ENCODE data around the gene KRTAP4-8.
A peak's percentile ranks its signal among the peaks of the same experiment; 100 is the strongest.
"Not testable (repeated sequence)": the region's sequence is repeated elsewhere in the genome, so short reads cannot be mapped to it uniquely, and the experiment has no call there.

KRTAP4-8 gene

DNA sequence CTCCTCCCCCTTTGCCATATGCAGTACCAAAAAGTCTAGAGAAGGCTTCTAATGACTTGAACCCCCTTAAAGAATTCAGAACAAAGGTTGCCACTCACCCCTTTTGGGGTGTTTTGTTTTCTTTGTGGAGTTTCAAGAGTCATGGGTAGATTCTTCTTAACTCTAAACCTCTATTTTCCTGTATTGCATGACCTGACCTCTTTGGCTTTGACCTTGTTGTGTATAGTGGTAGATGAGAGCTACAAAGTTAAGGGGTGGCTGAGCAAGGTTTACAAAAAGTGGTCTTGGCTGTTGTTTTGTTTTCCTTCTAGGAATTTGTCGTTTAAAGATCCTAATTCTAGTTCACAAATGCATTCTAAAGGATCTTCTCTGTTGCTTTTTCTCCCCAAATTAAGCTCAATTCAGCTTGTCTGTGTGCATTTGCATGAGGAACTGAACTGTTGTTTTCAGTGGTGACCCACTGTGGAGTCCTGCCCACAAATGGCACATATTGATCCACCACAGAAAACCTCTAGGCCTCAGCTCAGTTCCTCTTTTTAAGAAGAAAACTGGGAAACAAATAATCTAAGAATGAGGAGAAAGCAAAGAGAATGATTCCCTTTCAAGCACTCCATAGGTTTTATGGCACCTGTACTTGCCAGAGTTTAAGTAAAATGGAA lies 10.9 kb upstream of the KRTAP4-8 start:
- DNase-seq (ENCODE audit: low spot score), result not testable (repeated sequence)

DNA sequence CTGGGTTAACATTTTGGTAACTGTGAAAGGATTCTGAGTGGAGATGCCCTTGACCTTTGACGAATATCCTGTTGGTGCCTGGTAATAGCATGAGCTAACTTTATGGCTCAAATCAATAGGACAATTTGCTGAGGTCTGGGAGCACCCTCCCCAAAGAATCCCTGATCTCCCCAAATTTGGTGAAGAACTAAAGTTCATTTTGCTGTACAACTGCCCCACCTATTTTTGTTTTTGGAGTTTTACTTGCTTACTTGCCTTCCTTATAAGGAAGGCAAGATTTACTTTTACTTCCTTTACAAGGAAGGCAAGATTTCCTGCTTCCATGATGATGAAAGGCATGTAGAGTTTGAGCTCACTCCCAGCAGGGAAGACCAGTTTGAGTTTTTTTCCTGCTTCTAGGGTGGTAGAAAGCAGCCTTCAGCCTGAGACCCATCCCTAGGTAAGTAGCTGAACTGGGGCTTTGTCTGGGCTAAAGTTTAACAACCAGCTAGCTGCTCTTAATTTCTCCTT lies 10.1 kb upstream of the KRTAP4-8 start:
- peak; percentile 41 for DNase-seq (ENCODE audit: low spot score)

DNA sequence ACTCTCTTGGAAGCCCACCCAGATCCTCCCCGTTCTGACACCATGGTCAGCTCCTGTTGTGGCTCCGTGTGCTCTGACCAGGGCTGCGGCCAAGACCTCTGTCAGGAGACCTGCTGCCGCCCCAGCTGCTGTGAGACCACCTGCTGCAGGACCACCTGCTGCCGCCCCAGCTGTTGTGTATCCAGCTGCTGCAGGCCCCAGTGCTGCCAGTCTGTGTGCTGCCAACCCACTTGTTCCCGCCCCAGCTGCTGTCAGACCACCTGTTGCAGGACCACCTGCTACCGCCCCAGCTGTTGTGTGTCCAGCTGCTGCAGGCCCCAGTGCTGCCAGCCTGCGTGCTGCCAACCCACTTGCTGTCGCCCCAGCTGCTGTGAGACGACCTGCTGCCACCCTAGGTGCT lies 7.4 kb upstream of the KRTAP4-8 start, which contains the start of gene KRTAP4-9:
Gene KRTAP4-9 (plus strand): TSS at position 43 of the 400 bp plus-strand sequence. CDS start 0 bp downstream, at position 43.
- not testable (repeated sequence) for DNase-seq (ENCODE audit: low spot score)

DNA sequence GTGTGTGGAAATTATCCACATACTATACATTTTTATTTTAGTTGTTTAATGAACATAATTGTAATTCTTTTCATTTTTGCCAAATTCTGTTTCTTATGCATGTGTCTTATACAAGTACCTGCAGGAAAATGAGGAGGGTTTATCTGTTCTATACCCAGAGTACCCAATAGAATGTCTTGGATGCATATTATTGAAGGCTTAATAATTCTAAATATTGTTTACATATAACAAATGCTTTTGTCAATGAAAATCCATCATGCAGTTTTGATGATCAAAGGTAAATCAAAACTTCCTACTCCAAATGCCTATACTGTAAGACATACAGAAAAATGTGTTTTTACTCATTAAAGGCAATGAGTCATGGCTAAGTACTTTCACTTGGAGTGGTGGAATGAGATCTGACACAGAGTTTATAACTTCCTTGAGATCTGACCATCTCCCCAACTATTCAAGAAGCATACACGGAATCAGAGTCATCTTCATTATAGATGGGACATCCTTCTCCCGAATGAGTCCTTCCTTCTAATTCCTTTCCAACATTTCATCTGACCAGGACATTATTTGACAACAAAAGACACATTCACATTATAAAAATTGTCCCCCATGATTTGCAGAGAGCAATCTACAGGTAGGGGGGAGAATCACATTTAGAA lies 6.6 kb upstream of the KRTAP4-8 start:
- peak; percentile 79 for DNase-seq (ENCODE audit: low spot score)

DNA sequence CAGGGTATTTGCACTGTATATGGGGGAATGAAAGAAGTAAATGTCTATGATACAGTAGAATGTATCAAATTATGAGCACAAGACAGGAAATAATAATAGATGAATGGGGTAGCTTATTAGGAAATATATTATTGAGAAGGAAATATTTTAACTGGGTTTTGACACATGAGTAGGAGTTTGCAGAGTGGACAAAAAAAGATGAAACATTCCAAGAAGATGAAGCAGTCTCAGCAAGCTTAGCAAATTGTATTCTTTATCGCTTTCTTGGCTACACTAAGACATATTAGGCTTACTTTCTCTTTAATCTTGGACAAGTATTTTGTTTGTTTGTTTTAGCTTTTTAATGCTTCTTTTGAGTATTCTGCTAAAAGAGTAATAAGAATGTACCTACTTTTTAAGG lies 6.0 kb upstream of the KRTAP4-8 start:
- DNase-seq (ENCODE audit: low spot score), result no peak

DNA sequence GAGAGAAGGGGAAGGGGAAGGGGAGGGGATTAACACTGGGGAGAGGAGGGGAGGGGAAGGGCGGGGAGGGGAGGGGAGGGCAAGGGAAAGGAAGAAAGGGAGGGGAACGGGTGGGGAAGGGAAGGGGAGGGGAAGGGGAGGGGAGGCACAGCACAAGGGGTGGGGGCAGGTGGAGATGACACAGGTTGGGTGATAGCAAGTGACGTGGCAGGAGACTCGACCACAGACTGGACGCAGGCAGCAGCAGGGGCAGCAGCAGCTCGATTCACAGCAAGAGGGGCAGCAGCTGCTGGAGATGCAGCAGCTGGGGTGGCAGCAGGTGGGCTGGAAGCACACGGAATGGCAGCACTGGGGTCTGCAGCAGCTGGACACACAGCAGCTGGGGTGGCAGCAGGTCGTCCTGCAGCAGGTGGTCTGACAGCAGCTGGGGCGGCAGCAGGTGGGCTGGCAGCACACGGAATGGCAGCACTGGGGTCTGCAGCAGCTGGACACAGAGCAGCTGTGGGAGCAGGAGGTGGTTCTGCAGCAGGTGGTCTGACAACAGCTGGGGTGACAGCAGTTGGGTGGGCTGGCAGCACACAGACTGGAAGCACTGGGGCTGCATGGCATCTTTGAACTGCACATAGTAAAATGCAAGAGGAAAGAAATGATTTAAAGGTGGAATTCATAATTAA lies 3.8 kb upstream of the KRTAP4-8 start, which contains the start of gene KRTAP4-16:
Gene KRTAP4-16 (minus strand): TSS at position 624 of the 674 bp plus-strand sequence. CDS start 0 bp downstream, at position 624.
- DNase-seq (ENCODE audit: low spot score), result no peak

DNA sequence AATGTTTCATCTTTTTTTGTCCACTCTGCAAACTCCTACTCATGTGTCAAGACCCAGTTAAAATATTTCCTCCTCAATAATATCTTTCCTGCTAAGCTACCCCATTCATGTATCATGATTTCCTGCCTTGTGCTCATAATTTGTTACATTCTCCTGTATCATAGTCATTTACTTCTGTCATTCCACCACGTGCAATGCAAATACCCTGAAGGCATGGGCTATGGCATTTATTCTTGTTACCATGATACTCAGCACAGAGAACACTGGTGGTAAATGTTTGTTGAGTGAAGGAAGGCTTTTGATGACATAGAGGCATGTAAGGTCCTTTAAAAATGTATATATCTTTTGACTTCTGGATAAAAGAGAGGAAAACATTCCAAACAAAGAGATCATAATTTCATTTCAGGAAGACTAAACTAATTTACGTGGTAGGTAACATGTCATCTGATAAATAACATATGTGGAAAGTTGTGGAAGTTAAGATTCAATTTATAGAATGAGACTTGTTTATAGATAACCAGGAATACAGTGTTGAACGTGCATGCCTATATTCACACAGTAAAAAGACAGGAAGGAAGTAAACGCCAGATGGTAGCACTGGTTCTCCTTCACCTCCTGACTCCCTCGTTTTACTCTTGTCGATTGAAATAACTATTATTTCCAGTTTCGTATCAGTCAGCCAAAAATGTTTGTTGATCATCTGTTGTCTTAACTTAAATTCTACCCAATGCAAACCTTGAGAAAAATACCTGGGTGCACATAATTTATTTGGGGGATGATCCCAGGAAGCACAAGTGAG lies 1.9 kb upstream of the KRTAP4-8 start:
- DNase-seq (ENCODE audit: low spot score), result peak; percentile 84

DNA sequence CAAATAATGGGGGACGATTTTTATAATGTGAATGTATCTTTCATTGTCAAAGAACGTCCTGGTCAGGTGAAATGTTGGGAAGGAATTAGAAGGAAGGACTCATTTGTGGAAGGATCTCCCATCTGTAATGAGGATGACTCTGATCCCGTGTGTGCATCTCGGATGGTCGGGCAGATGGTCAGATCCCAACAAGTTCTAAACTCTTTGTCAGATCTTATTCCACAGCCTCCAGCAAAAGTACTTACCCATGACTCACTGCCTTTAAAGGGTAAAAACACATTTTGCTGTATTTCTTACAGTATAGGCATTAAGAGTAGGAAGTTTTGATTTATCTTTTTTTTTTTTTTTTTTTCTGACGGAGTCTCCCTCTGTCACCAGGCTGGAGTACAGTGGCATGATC lies 539 bp upstream of the KRTAP4-8 start:
- peak; percentile 14 for DNase-seq (ENCODE audit: low spot score)

DNA sequence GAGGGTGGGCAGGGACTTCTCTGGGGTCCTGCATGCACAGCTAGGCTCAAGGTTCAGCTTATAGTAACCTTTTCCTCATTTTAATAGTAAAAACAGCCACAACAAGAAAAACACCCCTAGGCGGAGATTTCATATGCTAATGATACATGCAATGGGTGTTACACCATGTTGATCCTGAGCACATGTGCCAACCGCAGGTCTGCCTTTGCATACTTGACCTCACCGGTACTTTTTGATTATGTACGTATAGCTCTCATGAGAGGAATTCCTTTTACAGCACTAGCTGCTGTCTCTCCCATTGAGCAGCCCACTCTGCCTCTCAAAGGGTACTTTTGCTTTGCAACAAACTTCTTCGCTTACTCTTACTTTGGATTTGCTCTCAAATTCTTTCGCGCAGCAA lies 1.9 kb downstream of the KRTAP4-8 start:
- DNase-seq (ENCODE audit: low spot score), result no peak

DNA sequence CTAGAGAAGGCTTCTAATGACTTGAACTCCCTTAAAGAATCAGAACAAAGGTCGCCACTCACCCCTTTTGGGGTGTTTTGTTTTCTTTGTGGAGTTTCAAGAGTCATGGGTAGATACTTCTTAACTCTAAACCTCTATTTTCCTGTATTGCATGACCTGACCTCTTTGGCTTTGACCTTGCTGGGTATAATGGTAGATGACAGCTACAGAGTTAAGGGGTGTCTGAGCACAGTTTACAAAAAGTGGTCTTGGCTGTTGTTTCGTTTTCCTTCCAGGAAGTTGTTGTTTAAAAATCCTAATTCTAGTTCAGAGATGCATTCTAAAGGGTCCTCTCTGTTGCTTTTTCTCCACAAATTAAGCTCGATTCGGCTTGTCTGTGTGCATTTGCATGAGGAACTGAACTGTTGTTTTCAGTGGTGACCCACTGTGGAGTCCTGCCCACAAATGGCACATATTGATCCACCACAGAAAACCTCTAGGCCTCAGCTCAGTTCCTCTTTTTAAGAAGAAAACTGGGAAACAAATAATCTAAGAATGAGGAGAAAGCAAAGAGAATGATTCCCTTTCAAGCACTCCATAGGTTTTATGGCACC lies 9.1 kb downstream of the KRTAP4-8 start:
- DNase-seq (ENCODE audit: low spot score), result not testable (repeated sequence)

DNA sequence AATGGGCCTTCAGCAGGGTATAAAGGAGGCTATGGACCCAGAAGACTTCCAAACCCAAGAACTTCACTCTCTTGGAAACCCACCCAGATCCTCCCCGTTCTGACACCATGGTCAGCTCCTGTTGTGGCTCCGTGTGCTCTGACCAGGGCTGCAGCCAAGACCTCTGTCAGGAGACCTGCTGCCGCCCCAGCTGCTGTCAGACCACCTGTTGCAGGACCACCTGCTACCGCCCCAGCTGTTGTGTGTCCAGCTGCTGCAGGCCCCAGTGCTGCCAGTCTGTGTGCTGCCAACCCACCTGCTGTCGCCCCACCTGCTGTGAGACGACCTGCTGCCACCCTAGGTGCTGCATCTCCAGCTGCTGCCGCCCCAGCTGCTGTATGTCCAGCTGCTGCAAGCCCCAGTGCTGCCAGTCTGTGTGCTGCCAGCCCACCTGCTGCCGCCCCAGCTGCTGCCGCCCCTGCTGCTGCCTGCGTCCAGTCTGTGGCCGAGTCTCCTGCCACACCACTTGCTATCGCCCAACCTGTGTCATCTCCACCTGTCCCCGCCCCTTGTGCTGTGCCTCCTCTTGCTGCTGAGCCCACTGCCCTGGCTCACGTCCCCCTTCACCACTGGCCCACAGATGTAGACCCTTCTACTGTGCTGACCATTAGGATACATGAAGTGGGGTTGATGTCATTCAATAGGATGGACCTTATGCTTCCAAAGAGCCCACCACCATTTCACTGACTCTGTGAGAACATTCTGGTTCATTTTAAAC lies 13.7 kb downstream of the KRTAP4-8 start, which contains the start of gene KRTAP4-7:
Gene KRTAP4-7 (plus strand): TSS at position 51 of the 757 bp plus-strand sequence. CDS start 57 bp downstream, at position 108.
- not testable (repeated sequence) for DNase-seq (ENCODE audit: low spot score)

DNA sequence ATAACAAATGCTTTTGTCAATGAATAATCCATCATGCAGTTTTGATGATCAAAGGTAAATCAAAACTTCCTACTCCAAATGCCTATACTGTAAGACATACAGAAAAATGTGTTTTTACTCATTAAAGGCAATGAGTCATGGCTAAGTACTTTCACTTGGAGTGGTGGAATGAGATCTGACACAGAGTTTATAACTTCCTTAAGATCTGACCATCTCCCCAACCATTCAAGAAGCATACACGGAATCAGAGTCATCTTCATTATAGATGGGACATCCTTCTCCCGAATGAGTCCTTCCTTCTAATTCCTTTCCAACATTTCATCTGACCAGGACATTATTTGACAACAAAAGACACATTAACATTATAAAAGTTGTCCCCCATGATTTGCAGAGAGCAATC lies 14.5 kb downstream of the KRTAP4-8 start:
- DNase-seq (ENCODE audit: low spot score), result peak; percentile 81

DNA sequence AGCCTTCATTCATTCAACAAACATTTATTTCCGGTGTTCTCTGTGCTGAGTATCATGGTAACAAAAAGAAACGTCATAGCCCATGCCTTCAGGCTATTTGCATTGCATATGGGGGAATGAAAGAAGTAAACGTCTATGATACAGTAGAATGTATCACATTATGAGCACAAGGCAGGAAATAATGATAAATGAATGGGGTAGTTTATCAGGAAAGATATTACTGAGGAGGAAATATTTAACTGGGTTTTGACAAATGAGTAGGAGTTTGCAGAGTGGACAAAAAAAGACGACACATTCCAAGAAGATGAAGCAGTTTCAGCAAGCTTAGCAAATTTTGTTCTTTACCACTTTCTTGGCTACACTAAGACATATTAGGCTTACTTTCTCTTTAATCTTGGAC lies 15.3 kb downstream of the KRTAP4-8 start:
- DNase-seq (ENCODE audit: low spot score), result peak; percentile 47

DNA sequence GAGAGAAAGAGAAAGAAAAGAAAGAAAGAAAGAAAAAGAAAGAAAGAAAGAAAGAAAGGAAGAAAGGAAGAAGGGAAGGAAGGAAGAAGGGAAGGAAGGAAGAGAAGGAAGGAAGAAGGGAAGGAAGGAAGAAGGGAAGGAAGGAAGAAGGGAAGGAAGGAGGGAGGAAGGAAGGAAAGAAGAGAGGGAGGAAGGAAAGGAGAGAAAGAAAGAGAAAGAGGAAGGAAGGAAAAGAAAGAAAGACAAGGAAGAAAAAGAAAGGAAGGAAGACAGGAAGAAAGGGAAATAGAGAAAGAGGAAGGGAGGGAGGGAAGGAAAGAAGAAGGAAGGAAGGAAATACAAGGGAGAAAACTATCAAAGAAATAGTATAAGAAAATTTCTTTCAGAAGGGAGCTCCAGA lies 21.2 kb downstream of the KRTAP4-8 start:
- DNase-seq (ENCODE audit: low spot score), result no peak

DNA sequence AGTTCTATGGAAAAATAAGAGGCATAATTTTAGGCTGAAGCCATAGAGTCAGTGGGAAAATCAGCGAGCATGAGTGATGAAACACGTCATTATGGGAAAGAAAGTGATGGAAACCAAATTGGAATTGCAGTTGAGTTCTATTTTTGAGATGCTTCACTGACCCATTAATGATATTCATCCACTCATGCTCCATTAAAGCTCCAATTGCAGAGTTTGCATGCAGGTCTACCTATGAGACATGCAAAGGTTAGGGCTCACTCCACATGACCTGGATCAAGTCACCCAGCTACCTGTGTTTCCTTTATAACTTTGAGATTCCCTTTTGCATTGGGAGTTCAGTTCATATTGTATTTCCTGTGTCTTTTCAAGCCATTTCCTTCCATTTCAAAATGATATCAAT lies 24.3 kb downstream of the KRTAP4-8 start:
- peak; percentile 51 for DNase-seq (ENCODE audit: low spot score)

DNA sequence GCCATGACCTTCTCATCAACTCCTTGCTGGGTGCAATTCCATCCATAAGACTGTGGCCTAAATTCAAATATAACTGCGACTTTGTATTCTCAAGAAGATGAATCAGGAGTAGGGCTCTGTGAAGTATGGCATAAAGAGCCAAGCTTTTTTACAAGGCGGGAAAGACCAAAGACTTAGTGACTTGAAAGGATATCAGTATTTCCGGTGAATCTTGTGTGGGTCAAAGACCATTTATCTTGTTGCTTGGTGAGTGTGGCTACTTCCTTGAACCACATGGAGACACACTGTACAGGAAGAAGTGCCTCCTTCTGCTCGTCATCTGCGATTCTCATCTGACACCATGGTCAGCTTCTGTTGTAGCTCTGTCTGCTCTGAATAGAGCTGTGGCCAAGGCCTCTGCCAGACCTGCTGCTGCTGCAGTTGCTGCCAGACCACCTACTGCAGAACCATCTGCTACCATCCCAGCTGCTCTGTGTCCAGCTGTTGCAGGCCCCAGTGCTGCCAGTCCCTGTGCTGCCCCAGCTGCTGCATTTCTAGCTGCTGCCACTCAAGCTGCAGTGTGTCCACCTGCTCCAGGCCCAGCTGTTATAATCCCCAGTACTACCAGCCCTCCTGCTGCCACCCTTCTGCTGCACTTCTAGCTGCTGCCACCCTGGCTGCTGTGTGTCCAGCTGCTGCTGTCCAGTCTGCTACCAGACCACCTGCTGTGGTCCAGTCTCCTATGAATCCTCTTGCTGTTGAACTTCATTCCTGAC lies 26.2 kb downstream of the KRTAP4-8 start:
- no peak for DNase-seq (ENCODE audit: low spot score)

DNA sequence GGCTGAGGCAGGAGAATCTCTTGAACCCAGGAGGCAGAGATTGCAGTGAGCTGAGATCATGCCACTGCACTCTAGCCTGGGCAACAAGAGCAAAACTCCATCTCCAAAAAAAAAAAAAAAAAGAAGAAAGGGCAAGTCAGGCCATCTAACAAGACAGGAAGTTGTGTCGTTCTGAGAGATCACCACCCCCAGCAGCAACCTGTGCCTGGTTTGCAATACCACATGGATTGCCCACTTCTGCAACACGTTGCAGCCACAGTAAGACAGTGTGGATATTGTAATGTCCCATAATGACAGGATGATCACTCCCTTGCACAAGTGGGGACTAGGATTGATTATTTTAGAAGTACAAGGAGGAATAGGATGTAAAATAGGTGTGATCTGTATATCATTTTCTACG lies 28.9 kb downstream of the KRTAP4-8 start:
- no peak for DNase-seq (ENCODE audit: low spot score)

DNA sequence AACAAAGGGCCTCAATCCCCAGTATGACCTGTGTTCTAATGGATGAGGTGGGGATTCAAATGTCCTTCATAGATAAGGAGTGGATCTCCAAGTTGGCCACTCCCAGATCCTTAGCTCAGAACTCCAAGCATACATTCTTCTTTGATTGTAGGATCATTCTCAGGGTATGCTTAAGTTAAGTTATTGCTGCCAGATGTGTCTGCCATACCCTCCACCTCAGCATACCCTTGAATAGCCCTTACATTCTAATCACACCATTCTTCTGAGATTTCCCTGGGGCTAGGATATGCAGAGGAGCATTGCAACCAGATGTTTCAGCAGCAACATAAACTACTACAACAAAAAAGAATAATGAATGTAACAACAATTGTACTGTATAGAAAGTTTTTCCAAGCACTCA lies 30.7 kb downstream of the KRTAP4-8 start:
- no peak for DNase-seq (ENCODE audit: low spot score)

DNA sequence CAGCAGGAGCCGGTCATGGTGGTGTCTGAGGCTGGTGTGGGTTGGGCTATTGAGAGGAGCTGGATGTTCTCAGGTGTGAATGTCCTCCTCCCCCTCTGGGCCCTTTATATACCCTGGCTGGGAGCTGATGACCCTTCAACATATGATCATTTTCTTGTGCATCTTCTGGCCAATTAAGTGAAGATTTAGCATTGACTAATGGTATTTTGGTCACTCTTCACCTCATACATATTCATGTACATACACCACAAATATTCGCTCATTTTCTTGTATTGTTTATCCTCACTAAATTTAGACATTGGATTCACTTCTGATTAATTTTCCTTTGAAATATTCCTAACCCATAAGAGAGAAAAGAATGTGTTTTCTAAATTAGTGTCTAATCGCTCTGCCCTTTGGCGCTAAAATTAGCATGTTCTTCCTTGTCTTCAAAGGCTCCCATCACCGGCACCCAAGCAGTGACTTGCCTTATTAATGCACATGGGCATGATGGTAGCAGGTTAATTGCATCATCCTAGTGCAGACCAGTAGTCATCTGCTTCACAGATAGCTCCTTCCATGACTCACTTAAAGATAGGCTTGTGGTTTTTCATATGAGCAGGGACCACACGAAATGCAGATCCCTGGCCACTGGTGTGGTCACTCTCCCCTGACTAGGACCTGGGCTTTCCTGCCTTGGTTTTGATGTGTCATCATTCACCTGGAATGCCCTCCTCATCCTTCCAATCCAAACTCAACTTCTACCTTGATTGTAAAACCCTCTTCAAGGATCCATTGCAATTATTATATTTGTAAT lies 31.9 kb downstream of the KRTAP4-8 start, which contains the start of gene KRTAP2-4:
Gene KRTAP2-4 (minus strand): TSS at position 51 of the 796 bp plus-strand sequence. CDS start 34 bp downstream, at position 17.
- DNase-seq (ENCODE audit: low spot score), result peak; percentile 99

Data from kidney tubule cell (primary cell).